Activated naive CD4-positive, alpha-beta T cell treated with anti-CD3 and anti-CD28 coated beads, Interleukin-2, amount 50 U/mL, for 72 hours (primary cell): ENCODE results near the gene EPB41L2. TPM values are rescaled to one million over a fixed set of nuclear protein-coding genes. Genes with fewer than 3 reads are reported as not detected.

Experiments used
- ATAC-seq, 2 donors: fragments of 150-1000 bp; cut with Tn5 transposase; 2 replicates each; pipeline ENCODE4 v1.10.0; 2021; ENCODE audit warnings: mild to moderate bottlenecking in 2 of 2, moderate library complexity in 2 of 2
- DNase-seq, 2 donors: peaks; one replicate each; pipeline ENCODE4 v3.0.0; 2021 to 2022; ENCODE audit warnings: low spot score in 2 of 2
- H3K27ac Mint-ChIP-seq, 2 donors: one replicate each; pipeline ENCODE4 v1.8.0; 2022; ENCODE audit warnings: mild to moderate bottlenecking in 2 of 2, mixed read lengths in 2 of 2
- H3K36me3 Mint-ChIP-seq, 2 donors: one replicate each; pipeline ENCODE4 v1.8.0; 2022; ENCODE audit warnings: mixed read lengths in 2 of 2
- H3K9me3 Mint-ChIP-seq, 2 donors: one replicate each; pipeline ENCODE4 v1.8.0; 2022; ENCODE audit warnings: mixed read lengths in 2 of 2
- total RNA-seq, 2 donors: library from RNA; stranded (reverse); gene quantifications; one replicate each; pipeline ENCODE4 v1.2.3, GENCODE V29; 2022

Gene EPB41L2
- total RNA-seq, 2 donors from 2014 or later, result 25.6 to 41.8 TPM

- peaks cover 3 to 5% of the 10 kb centered on the region in 2 donors for H3K9me3 Mint-ChIP-seq
- DNase-seq (no peak), ATAC-seq (no peak)
Observed at GRCh38 chr6:131067521-131067920, 4.5 kb upstream of the EPB41L2 start.

GRCh38 chr6:131065824-131066171 is 2.8 kb upstream of the EPB41L2 start:
- H3K36me3 Mint-ChIP-seq, result no peaks in the 10 kb centered on the region
- no peak for DNase-seq
- no peak overlapping the region for H3K27ac Mint-ChIP-seq
- no peak for ATAC-seq
- H3K9me3 Mint-ChIP-seq, result peaks cover 3 to 5% of the 10 kb centered on the region in 2 donors

More at GRCh38 chr6:131067521-131067920, 4.5 kb upstream of the EPB41L2 start:
- H3K36me3 Mint-ChIP-seq, result no peaks in the 10 kb centered on the region
- no peak overlapping the region for H3K27ac Mint-ChIP-seq

GRCh38 chr6:131065112-131065823 is 2.2 kb upstream of the EPB41L2 start:
- no peak for DNase-seq
- ATAC-seq, result no peak
- Mint-ChIP-seq H3K9me3 (peaks cover 0 to 5% of the 10 kb centered on the region in 2 donors), H3K36me3 (no peaks in the 10 kb centered on the region), H3K27ac (no peak overlapping the region)

DNA sequence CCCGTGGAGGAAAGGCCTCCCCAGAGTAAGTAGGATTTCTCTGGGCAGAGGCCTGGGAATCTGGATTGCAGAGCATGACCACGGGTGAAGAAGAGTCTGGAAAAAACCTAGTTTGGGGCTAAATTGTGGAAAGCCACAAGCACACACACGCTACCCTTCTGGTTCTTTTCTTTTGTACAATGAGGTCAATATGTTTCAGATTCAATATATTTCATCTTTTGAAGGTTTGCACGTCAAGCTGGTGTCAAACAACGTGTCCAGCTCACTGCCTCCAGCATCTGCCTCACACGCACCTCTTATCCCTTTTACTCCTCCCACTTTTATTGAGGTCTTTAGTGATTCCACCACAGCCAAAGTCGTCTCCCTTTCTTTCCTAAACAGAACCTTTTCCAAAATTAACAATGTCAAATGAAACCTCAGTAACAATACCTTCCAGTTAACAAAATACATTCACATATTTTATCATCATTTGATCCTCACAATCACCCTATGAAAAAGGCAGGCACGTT is 773 bp upstream of the EPB41L2 start:
- peaks cover 0 to 5% of the 10 kb centered on the region in 2 donors for H3K9me3 Mint-ChIP-seq
- ATAC-seq (peak in 1 of 2 donors; percentile 18), DNase-seq (no peak)
- no peaks in the 10 kb centered on the region for H3K36me3 Mint-ChIP-seq
- H3K27ac Mint-ChIP-seq, result peak overlapping the region in 1 of 2 donors; percentile 50

GRCh38 chr6:131062241-131063027 is 611 bp downstream of the EPB41L2 start:
- Mint-ChIP-seq H3K36me3 (peaks cover 0 to 1% of the 10 kb centered on the region in 2 donors), H3K27ac (no peak overlapping the region), H3K9me3 (peaks cover 0 to 5% of the 10 kb centered on the region in 2 donors)
- DNase-seq (no peak), ATAC-seq (peak; percentile 29 to 32)

DNA sequence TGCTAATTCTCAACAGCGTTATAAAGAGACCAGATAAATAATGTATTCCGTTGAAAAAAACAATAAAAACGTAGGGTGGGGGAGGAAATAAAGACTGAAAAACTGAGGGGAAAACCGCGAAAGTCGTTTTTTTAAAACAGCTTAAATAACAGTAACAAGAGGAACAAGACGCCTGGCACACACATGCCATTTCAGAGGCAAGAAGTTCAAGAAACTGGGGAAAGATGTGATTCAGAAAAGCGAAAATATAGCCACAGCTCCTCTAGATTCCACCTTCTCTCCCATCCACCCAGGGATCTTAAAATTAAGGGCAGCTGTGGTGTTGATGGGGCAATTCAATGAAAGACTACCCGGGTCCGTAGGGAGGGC is 1.3 kb downstream of the EPB41L2 start:
- ATAC-seq, result no peak
- no peak for DNase-seq

GRCh38 chr6:131061041-131061750 is 1.8 kb downstream of the EPB41L2 start:
- no peak for ATAC-seq

More for the DNA sequence above, 1.3 kb downstream of the EPB41L2 start:
- peaks cover 4 to 8% of the 10 kb centered on the region in 2 donors for H3K9me3 Mint-ChIP-seq
- no peak overlapping the region for H3K27ac Mint-ChIP-seq
- H3K36me3 Mint-ChIP-seq, result peaks cover 0 to 8% of the 10 kb centered on the region in 2 donors

GRCh38 chr6:131060311-131060710 is 2.7 kb downstream of the EPB41L2 start:
- Mint-ChIP-seq H3K36me3 (peaks cover 0 to 14% of the 10 kb centered on the region in 2 donors), H3K9me3 (peaks cover 6 to 7% of the 10 kb centered on the region in 2 donors), H3K27ac (no peak overlapping the region)
- no peak for DNase-seq
- no peak for ATAC-seq

More at GRCh38 chr6:131061041-131061750, 1.8 kb downstream of the EPB41L2 start:
- Mint-ChIP-seq H3K9me3 (peaks cover 6 to 7% of the 10 kb centered on the region in 2 donors), H3K27ac (no peak overlapping the region), H3K36me3 (peaks cover 0 to 14% of the 10 kb centered on the region in 2 donors)
- no peak for DNase-seq

- DNase-seq (no peak), ATAC-seq (no peak)
- peaks cover 6 to 17% of the 10 kb centered on the region in 2 donors for H3K36me3 Mint-ChIP-seq
- H3K27ac Mint-ChIP-seq, result no peak overlapping the region
- peaks cover 10% of the 10 kb centered on the region in 2 donors for H3K9me3 Mint-ChIP-seq
Observed at GRCh38 chr6:131059486-131059885, 3.6 kb downstream of the EPB41L2 start.

GRCh38 chr6:131058236-131058635 is 4.8 kb downstream of the EPB41L2 start:
- DNase-seq, result no peak
- ATAC-seq, result no peak
- Mint-ChIP-seq H3K36me3 (peaks cover 14 to 25% of the 10 kb centered on the region in 2 donors), H3K27ac (no peak overlapping the region), H3K9me3 (peaks cover 17 to 19% of the 10 kb centered on the region in 2 donors)

DNA sequence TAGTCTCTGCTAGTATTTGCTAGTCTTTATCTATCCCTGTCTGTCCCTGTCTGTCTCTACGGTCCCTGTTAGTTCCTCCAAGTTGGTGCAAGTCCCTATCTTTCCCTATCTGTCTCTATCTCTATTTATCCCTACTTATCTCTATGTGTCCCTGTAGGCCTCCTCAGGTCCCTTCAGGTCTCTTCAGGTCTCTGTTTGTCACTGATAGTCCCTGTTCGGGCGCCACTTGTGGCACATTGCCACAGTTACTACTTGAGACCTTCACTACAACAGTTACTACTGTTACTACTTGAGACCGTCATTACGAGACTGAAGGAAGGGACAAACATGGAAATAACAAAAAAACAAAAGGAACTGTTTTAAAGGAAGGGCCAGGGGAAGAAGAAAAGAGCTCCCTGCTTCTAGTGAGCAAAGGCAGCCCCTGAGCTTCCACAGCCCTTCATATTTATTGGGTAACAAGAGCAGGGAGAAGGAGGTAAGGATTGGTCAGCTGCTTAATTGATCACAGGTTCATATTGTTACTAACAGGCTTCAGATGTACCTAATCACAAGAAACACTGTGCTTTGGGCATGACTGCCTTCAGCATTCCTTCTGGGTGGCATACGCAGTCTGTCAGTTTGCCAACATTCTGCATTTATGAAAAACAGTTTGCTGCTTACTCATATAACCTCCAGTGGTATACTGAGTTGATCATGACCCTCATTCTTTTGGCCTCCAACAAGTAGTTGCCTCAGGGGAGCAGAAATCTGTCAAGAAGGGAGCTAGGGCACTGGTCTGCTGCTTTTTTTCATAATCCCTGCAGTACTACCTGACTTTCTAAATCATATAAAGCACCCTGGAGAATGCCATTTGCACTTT is 8.4 kb downstream of the EPB41L2 start:
- Mint-ChIP-seq H3K27ac (no peak overlapping the region), H3K9me3 (peaks cover 23% of the 10 kb centered on the region in 2 donors), H3K36me3 (peaks cover 20 to 37% of the 10 kb centered on the region in 2 donors)
- DNase-seq (no peak), ATAC-seq (no peak)

- Mint-ChIP-seq H3K27ac (no peak overlapping the region), H3K36me3 (peaks cover 20 to 37% of the 10 kb centered on the region in 2 donors), H3K9me3 (peaks cover 23% of the 10 kb centered on the region in 2 donors)
- DNase-seq (no peak), ATAC-seq (no peak)
Observed at GRCh38 chr6:131053546-131054240, 9.4 kb downstream of the EPB41L2 start.

GRCh38 chr6:131052181-131052580 is 10.9 kb downstream of the EPB41L2 start:
- DNase-seq (no peak), ATAC-seq (no peak)
- H3K36me3 Mint-ChIP-seq, result peaks cover 20 to 33% of the 10 kb centered on the region in 2 donors
- no peak overlapping the region for H3K27ac Mint-ChIP-seq
- peaks cover 22 to 23% of the 10 kb centered on the region in 2 donors for H3K9me3 Mint-ChIP-seq

GRCh38 chr6:131051341-131051740 is 11.7 kb downstream of the EPB41L2 start:
- Mint-ChIP-seq H3K9me3 (peaks cover 16 to 17% of the 10 kb centered on the region in 2 donors), H3K27ac (no peak overlapping the region), H3K36me3 (peaks cover 20 to 24% of the 10 kb centered on the region in 2 donors)
- ATAC-seq (no peak), DNase-seq (no peak)

DNA sequence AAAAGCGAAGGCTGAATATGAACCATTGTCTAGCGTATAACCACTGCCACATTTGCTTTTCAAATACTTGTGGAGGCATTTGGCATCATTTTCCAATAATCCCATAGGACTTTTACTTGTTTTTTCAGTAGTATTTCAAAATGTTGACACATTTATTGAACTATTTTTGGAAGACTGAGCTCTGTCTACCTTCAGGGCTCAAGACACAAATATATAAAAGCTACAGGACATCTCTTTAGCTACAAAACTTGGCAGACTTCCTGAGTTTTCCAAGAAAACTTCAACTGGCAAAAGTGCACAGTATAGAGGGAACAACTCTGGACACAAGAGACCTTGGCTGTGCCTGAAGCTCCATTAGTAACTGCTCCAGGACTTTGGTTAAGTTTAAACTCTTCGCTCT is 13.4 kb downstream of the EPB41L2 start:
- Mint-ChIP-seq H3K9me3 (peaks cover 14 to 15% of the 10 kb centered on the region in 2 donors), H3K27ac (no peak overlapping the region), H3K36me3 (peaks cover 16 to 20% of the 10 kb centered on the region in 2 donors)
- DNase-seq (no peak), ATAC-seq (no peak)
